Effector memory CD8-positive, alpha-beta T cell (primary cell): ENCODE data around the gene NUDT21.

Experiments used
- ATAC-seq: fragments of 150-1000 bp; cut with Tn5 transposase; replicated peaks from 2 replicates; pipeline ENCODE4 v1.10.0; 2021; ENCODE audit warnings: mild to moderate bottlenecking, moderate library complexity
- DNase-seq, 3 experiments: peaks; one replicate each; pipeline ENCODE4 v3.0.0; 2021
- H3K27ac Mint-ChIP-seq, 2 donors: one replicate each; pipeline ENCODE4 v1.8.0; 2022; ENCODE audit warnings: mild to moderate bottlenecking in 2 of 2, mixed read lengths in 2 of 2, moderate library complexity in 2 of 2
- H3K27me3 Mint-ChIP-seq, 2 donors: one replicate each; pipeline ENCODE4 v1.8.0; 2022; ENCODE audit warnings: mixed read lengths in 2 of 2
- H3K36me3 Mint-ChIP-seq: one replicate; pipeline ENCODE4 v1.8.0; 2022; ENCODE audit warnings: mild to moderate bottlenecking, moderate library complexity, mixed read lengths; ENCODE audit not compliant: insufficient read depth
- H3K4me1 Mint-ChIP-seq, 2 donors: one replicate each; pipeline ENCODE4 v1.8.0; 2022; ENCODE audit warnings: low read depth in 2 of 2, mixed read lengths in 2 of 2
- H3K4me3 Mint-ChIP-seq, 2 donors: one replicate each; pipeline ENCODE4 v1.8.0; 2022; ENCODE audit warnings: mild to moderate bottlenecking in 2 of 2, mixed read lengths in 2 of 2, moderate library complexity in 2 of 2
- H3K9me3 Mint-ChIP-seq, 2 donors: one replicate each; pipeline ENCODE4 v1.8.0; 2022; ENCODE audit warnings: mixed read lengths in 2 of 2

NUDT21 gene

GRCh38 chr16:56450275-56450985 lies 702 bp downstream of the NUDT21 start:
- peaks cover 43% of the 10 kb centered on the region for H3K36me3 Mint-ChIP-seq
- no peaks in the 10 kb centered on the region for H3K9me3 Mint-ChIP-seq
- DNase-seq = no peak

DNA sequence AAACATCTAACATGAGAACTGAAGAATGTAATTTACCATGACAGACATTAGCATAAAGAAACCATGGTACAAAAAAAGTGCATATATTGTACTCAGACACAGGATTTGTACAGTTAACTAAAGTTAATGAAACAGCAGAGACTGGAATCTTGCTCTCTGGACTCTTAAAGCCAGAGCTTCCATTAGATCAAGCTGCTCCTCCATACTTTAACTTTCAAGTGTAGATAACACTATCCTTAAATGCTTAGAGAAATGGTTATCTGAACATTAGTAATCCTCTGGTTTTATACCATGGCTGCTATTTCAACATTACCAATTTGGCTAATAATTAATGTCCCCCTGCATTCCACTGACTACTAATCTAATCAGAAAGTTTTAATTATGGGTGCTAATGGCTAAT lies 3.1 kb downstream of the NUDT21 start:
- Mint-ChIP-seq H3K27me3 (no peaks in the 10 kb centered on the region), H3K27ac (peak overlapping the region in 1 of 2 donors; percentile 11), H3K36me3 (peaks cover 41% of the 10 kb centered on the region), H3K9me3 (no peaks in the 10 kb centered on the region), H3K4me1 (peaks cover 35 to 52% of the 10 kb centered on the region in 2 donors), H3K4me3 (no peak overlapping the region)
- DNase-seq (no peak), ATAC-seq (no peak)

More at GRCh38 chr16:56450275-56450985, 702 bp downstream of the NUDT21 start:
- no peaks in the 10 kb centered on the region for H3K27me3 Mint-ChIP-seq
- H3K27ac Mint-ChIP-seq = peak overlapping the region; percentile 88 to 98
- peaks cover 38 to 52% of the 10 kb centered on the region in 2 donors for H3K4me1 Mint-ChIP-seq
- H3K4me3 Mint-ChIP-seq = peak overlapping the region; percentile 84 to 93
- no peak for ATAC-seq

- Mint-ChIP-seq H3K9me3 (no peaks in the 10 kb centered on the region), H3K4me1 (peaks cover 30 to 46% of the 10 kb centered on the region in 2 donors), H3K27me3 (no peaks in the 10 kb centered on the region), H3K36me3 (peaks cover 48% of the 10 kb centered on the region), H3K4me3 (no peak overlapping the region), H3K27ac (no peak overlapping the region)
- DNase-seq = no peak
- ATAC-seq = no peak
These were observed 3.8 kb downstream of the NUDT21 start for GRCh38 chr16:56447286-56447685.

DNA sequence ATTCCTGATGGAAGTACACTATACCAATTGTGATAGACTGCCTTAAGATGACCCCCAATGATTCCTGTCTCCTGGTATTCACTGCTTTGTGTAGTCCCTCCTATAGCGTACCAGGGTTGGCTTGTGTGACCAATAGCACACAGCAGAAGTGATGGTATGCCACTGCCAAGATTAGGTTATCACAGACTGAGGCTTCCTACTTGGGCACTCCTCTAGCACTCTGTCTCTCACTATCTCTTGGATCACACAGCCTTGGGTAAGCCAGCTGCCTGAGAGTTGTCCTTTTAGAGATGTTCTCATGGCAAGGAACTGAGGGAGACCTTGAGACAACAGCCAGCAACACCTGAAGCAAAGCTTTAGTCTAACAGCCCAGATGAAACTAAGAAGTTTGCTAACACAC lies 13.1 kb downstream of the NUDT21 start:
- Mint-ChIP-seq H3K27me3 (no peaks in the 10 kb centered on the region), H3K36me3 (peaks cover 61% of the 10 kb centered on the region), H3K4me3 (no peak overlapping the region), H3K27ac (peak overlapping the region in 1 of 2 donors; percentile 65), H3K9me3 (no peaks in the 10 kb centered on the region), H3K4me1 (peaks cover 0 to 4% of the 10 kb centered on the region in 2 donors)
- DNase-seq = no peak
- no peak for ATAC-seq

DNA sequence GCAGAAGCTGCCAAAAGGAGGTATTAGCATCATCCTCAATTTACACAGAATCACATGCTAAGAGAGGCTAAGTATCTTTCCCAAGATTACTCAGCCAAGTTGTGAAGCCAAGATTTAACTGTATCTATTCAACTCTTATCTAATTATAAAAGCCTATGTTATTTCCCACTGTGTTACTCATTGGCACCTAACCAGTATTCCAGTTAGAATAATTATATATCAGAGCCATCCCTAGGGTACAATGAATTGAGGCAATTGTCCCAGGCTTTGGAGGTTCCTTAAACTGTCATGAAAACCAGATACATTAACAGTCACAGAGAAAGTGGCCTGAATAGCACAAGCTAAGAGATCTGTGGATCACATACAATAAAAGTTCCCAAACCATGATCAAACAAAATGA lies 14.9 kb downstream of the NUDT21 start:
- no peak overlapping the region for H3K4me3 Mint-ChIP-seq
- no peaks in the 10 kb centered on the region for H3K27me3 Mint-ChIP-seq
- no peaks in the 10 kb centered on the region for H3K4me1 Mint-ChIP-seq
- H3K36me3 Mint-ChIP-seq = peaks cover 51% of the 10 kb centered on the region
- DNase-seq = no peak
- no peaks in the 10 kb centered on the region for H3K9me3 Mint-ChIP-seq
- H3K27ac Mint-ChIP-seq = peak overlapping the region in 1 of 2 donors; percentile 4
- no peak for ATAC-seq

DNA sequence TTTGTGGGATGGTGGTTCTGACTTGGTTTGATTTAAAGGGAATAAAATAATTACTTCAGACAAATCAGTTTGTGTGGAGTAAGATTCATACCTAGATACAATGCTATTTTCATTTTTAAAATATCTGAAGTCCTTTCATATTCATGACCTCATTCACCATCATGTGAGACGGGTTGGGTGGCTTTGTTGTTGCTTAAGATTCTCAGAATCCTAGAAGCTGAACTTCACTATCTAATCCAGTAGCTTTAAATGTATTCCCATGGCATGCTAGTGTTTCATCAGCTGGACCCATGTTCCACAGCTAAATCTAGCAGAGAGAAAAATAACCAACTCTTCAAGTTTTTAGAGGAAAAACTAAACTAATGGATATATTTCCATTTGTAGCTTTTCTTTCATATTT lies 23.0 kb downstream of the NUDT21 start:
- Mint-ChIP-seq H3K36me3 (peaks cover 23% of the 10 kb centered on the region), H3K9me3 (no peaks in the 10 kb centered on the region), H3K4me3 (no peak overlapping the region), H3K27ac (no peak overlapping the region), H3K4me1 (peaks cover 12 to 15% of the 10 kb centered on the region in 2 donors), H3K27me3 (no peaks in the 10 kb centered on the region)
- ATAC-seq = no peak
- DNase-seq = no peak

GRCh38 chr16:56426585-56426984 lies 24.5 kb downstream of the NUDT21 start:
- H3K4me3 Mint-ChIP-seq = peak overlapping the region; percentile 74 to 94

DNA sequence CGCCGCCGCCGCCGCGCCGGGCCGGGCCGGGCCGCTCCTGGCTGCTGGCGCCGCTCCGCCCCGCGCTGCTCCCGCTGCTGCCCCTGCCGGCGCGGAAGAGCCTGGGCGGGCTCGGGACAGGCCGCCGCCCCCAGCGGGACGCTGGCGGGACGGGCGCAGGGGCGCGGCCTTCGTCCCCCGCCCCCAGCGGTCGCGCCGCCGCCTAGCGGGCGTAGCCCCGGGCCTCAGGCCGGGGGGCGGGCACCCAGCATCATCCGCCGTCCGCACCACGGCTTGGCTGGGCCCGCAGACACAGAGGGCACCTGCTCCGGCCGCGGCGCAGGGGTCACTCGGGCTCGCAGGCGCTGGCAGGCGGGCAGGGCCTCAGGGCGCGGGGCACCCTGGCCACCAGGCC lies 25.7 kb downstream of the NUDT21 start, which contains the start of gene AMFR:
Gene AMFR (minus strand): TSS at position 107 of the 394 bp plus-strand sequence. CDS start 218 bp downstream, outside the sequence.
- Mint-ChIP-seq H3K4me1 (peaks cover 29 to 37% of the 10 kb centered on the region in 2 donors), H3K9me3 (no peaks in the 10 kb centered on the region), H3K36me3 (peaks cover 12% of the 10 kb centered on the region), H3K4me3 (peak within 1 kb of the TSS; percentile 90 to 94), H3K27ac (peak within 1 kb of the TSS; percentile 84 to 94), H3K27me3 (no peaks in the 10 kb centered on the region)
- DNase-seq (peak; percentile 59 to 73 (median 61)), ATAC-seq (peak; percentile 92)

More at GRCh38 chr16:56426585-56426984, 24.5 kb downstream of the NUDT21 start:
- H3K27me3 Mint-ChIP-seq = no peaks in the 10 kb centered on the region
- H3K9me3 Mint-ChIP-seq = no peaks in the 10 kb centered on the region
- peak overlapping the region in 1 of 2 donors; percentile 67 for H3K27ac Mint-ChIP-seq
- DNase-seq (no peak), ATAC-seq (no peak)
- peaks cover 16% of the 10 kb centered on the region for H3K36me3 Mint-ChIP-seq
- peaks cover 24 to 30% of the 10 kb centered on the region in 2 donors for H3K4me1 Mint-ChIP-seq

DNA sequence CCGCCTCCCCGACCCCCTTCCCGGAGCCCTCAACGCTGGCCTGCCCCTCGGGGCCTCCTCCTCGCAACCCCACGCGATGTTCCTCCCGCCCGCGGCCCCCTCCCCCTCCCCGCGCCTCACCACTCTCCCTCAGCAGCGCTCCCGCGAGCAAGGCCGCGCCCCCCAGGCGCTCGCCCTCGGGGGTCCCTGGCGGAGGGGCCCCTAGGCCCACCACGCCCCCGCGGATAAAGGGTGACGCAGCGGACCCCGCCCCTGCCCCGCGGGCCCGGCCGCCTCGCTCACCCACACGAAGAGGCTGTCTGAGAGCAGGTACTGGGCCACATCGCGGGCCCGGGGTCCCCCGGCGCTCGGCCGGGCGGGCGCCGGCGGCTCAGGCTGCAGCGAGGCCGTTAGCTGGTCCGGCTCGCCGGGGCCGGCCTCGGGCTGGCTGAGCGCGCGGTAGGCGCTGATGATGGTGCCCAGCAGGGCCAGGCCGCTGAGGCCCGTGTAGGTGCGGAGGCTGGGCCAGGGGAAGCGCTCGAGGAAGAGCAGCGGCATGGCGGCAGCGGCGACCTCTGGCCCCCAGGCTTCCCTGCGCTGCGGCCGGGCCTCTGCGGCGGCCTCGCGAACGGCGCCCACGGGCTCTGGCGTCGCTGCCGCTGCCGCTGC lies 26.2 kb downstream of the NUDT21 start:
- peak overlapping the region; percentile 90 to 94 for H3K4me3 Mint-ChIP-seq
- peak overlapping the region; percentile 84 to 94 for H3K27ac Mint-ChIP-seq
- no peaks in the 10 kb centered on the region for H3K9me3 Mint-ChIP-seq
- H3K36me3 Mint-ChIP-seq = peaks cover 10% of the 10 kb centered on the region
- ATAC-seq = peak; percentile 22
- no peaks in the 10 kb centered on the region for H3K27me3 Mint-ChIP-seq
- H3K4me1 Mint-ChIP-seq = peaks cover 32 to 42% of the 10 kb centered on the region in 2 donors
- peak in 1 of 3 experiments; percentile 27 for DNase-seq

DNA sequence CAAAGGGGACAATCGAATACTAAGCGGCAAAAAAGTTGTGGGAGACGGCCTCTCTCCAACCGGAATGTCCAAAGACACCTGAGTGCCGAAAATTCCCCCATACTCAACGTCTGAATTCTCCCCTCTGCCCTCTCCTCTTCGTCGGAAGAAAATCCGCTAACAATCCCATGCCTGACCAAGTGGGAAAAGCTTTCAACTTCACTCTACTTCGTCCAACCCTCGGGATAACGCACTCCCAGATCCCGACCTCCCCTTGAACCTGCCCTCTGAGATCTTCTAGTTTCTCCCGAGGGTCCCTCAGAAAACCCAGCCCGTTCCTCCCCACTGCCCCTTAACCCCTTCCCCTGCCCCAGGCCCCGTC lies 26.7 kb downstream of the NUDT21 start:
- Mint-ChIP-seq H3K4me3 (peak overlapping the region; percentile 90 to 94), H3K27ac (peak overlapping the region; percentile 84 to 94), H3K9me3 (no peaks in the 10 kb centered on the region), H3K4me1 (peaks cover 32 to 42% of the 10 kb centered on the region in 2 donors), H3K27me3 (no peaks in the 10 kb centered on the region), H3K36me3 (peaks cover 10% of the 10 kb centered on the region)
- DNase-seq = no peak
- no peak for ATAC-seq

DNA sequence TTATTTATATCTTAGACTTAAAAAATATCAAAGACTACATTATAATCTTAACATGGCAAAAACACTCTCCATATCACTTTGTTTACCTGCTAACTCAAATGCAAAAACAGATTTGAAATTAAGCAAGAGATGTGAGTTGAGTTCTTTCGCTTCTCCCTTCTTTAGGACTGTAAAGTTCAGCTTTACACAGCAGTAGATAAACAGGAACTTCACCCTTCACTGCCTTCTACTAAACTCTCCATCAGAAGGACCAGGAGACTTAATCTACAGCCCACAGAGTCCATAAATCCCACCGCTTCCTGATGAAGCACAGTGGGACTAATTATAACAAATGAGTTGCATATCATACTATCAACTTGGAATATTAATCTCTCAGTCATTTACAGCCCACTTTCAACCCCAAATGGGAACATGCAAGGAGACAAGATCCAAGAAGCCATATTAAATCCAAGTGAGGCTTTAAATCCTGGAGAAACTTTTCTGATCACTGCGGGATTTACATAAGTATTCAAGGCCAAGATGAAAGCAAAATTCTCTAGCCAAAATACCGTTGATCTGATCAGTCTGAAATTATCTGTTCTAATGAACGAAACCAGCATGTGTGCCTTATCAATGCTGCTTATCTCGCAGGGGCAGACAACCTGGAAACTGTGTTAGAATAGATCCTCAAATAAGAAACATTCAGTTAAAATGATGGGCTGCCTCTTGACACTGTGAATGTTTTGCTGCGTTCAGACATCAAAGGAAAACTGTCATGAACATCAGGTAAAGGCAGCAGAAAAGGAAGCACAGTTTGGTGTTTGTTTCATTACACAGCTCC lies 27.3 kb downstream of the NUDT21 start:
- H3K27ac Mint-ChIP-seq = peak overlapping the region; percentile 84 to 94
- H3K9me3 Mint-ChIP-seq = no peaks in the 10 kb centered on the region
- H3K27me3 Mint-ChIP-seq = no peaks in the 10 kb centered on the region
- no peak for DNase-seq
- H3K4me1 Mint-ChIP-seq = peaks cover 32 to 42% of the 10 kb centered on the region in 2 donors
- H3K4me3 Mint-ChIP-seq = peak overlapping the region; percentile 90 to 94
- H3K36me3 Mint-ChIP-seq = peaks cover 10% of the 10 kb centered on the region
- ATAC-seq = no peak

DNA sequence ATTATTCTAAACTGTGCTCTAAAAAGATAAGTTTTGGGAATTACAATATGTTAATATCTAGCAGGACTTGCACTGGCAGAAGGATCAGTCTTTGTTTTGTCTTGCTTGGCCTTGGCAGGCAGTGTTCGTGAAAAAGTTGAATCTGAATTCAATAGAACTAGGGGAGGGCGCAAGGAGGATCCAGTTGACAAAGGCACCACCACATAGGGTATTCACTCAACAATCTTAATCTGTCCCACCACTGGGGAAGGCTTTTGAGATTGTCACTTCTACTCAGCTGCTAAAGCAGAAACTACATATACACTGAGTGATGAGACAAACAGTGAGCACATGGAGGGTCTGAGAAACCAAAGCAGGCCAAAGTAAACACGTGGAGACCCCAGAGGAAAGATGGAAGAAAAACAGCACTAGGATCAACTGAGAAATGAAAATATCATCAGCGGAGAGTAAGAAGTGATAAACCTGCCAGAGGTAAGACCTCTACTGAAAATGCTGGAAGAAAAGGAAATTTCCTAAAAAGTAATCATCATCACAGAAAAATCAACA lies 28.2 kb downstream of the NUDT21 start:
- peaks cover 10% of the 10 kb centered on the region for H3K36me3 Mint-ChIP-seq
- H3K9me3 Mint-ChIP-seq = no peaks in the 10 kb centered on the region
- ATAC-seq = no peak
- H3K4me1 Mint-ChIP-seq = peaks cover 32 to 42% of the 10 kb centered on the region in 2 donors
- peak overlapping the region in 1 of 2 donors; percentile 33 for H3K27ac Mint-ChIP-seq
- H3K4me3 Mint-ChIP-seq = peak overlapping the region in 1 of 2 donors; percentile 94
- no peak for DNase-seq
- no peaks in the 10 kb centered on the region for H3K27me3 Mint-ChIP-seq
